Stomach (tissue), 9 donors: ENCODE measurements around the gene TENM4. TPM values are rescaled to one million over a fixed set of nuclear protein-coding genes. Genes with fewer than 3 reads are reported as not detected.

Source experiments
- DNase-seq, 2 donors: peaks; one replicate each; pipeline versions ENCODE4 v3.0.0 to v3.0.0-alpha.2; 2013 to 2019
- H3K27ac ChIP-seq, 5 donors: fragments of 200-600 bp in 4 of 5; sonication (generic) in 4 of 5; one replicate each; pipeline ENCODE4 v1.5.1; 2013 to 2019; ENCODE audit warnings: mild to moderate bottlenecking in 1 of 5, moderate library complexity in 1 of 5
- H3K27me3 ChIP-seq, 3 donors: fragments of 200-600 bp; sonication (generic); one replicate each; pipeline ENCODE4 v1.5.1; 2017 to 2019; ENCODE audit warnings: mixed run types in 1 of 3
- H3K36me3 ChIP-seq, 4 donors: fragments of 200-600 bp; sonication (generic); 1 replicate in 3 of 4; 2 replicates in 1 of 4; pipeline ENCODE4 v1.5.1; 2016 to 2019
- H3K4me1 ChIP-seq, 4 donors: fragments of 200-600 bp; sonication (generic); one replicate each; pipeline ENCODE4 v1.5.1; 2016 to 2019
- H3K4me3 ChIP-seq, 4 donors: fragments of 200-600 bp; sonication (generic) in 3 of 4; one replicate each; pipeline ENCODE4 v1.5.1; 2016 to 2019; ENCODE audit warnings: mild to moderate bottlenecking in 1 of 4
- H3K9me3 ChIP-seq, 4 donors: fragments of 200-600 bp; sonication (generic); one replicate each; pipeline ENCODE4 v1.5.1; 2016 to 2019
- EP300 ChIP-seq: sonication (generic); formaldehyde crosslinking; IDR thresholded peaks from one replicate; pipeline ENCODE4 v1.6.1; 2017; ENCODE audit warnings: antibody characterized with exemption
- POLR2A ChIP-seq, 4 donors: fragments of 450-650 bp; IDR thresholded peaks; one replicate each; pipeline ENCODE4 v1.6.1; 2016; ENCODE audit warnings: antibody characterized with exemption in 4 of 4, control low read depth in 2 of 4, mild to moderate bottlenecking in 1 of 4, moderate library complexity in 1 of 4
- POLR2AphosphoS5 ChIP-seq, 3 donors: sonication (generic); formaldehyde crosslinking; IDR thresholded peaks; one replicate each; pipeline ENCODE4 v1.6.1; 2016; ENCODE audit warnings: antibody characterized with exemption in 3 of 3
- WGBS, 5 donors: extraction: QIAGEN DNeasy Blood & Tissue Kit in 3 of 5; methylation state at CpG; one replicate each; pipeline versions ENCODE4 v1.1.5 to v1.1.7; 2013 to 2018; 5-methylcytosine and 5-hydroxymethylcytosine counted together
- intact Hi-C: fragments of 100-400 bp; cut with DNase I; formaldehyde crosslinking; loops from one replicate; pipeline ENCODE4 v1.15.1; 2023; ENCODE audit warnings: low total_unique reads
- polyA plus RNA-seq, 3 donors: library from polyadenylated mRNA; stranded (reverse); fragments of 200-250 nt; gene quantifications; one replicate each; pipeline ENCODE4 v1.2.3, GENCODE V29; 2013
- total RNA-seq, 5 donors: library from RNA; depleted of rRNA; stranded (reverse); fragments of >200 nt; gene quantifications; one replicate each; pipeline versions ENCODE4 v1.1.0 to v1.2.3, GENCODE V29; 2014 to 2016
- TF ChIP-seq, protein P1 (sequence below), 7 experiments: fragments of 450-650 bp in 4 of 7; fragments of 200-600 bp in 3 of 7; sonication (generic) in 3 of 7; IDR thresholded peaks; one replicate each; pipeline ENCODE4 v1.5.1; 2016 to 2019; ENCODE audit warnings: antibody characterized with exemption in 7 of 7, control low read depth in 2 of 7, mild to moderate bottlenecking in 1 of 7
- donor health status: healthy with polysubstance abuse.
- donor health status: Bipolar disorder and iron deficiency.
- donor health status: healthy.

Gene TENM4
- total and polyA plus RNA-seq, 8 donors = 0.06 to 13.2 (median 0.87) TPM; not detected in 1

DNA sequence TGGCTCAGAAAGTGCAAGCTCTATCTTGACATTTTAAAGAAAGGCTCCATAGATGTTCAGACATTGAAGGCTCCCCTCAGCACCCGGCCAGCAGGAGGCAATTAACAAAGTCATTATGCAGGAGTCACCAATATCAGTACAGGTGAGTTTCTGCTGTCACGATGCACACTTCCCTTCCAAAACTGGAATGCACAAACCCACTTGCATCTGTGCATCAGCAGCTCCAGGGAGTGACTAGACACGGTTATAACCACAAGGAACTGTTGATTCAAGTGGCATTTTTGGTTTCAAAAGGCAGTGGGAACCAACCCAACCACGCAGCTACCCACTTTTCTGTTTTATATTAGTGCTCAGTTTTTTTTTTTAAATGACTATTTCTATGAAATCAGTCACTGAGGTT is 572.3 kb downstream of the TENM4 start:
- TF ChIP-seq, protein P1, sequence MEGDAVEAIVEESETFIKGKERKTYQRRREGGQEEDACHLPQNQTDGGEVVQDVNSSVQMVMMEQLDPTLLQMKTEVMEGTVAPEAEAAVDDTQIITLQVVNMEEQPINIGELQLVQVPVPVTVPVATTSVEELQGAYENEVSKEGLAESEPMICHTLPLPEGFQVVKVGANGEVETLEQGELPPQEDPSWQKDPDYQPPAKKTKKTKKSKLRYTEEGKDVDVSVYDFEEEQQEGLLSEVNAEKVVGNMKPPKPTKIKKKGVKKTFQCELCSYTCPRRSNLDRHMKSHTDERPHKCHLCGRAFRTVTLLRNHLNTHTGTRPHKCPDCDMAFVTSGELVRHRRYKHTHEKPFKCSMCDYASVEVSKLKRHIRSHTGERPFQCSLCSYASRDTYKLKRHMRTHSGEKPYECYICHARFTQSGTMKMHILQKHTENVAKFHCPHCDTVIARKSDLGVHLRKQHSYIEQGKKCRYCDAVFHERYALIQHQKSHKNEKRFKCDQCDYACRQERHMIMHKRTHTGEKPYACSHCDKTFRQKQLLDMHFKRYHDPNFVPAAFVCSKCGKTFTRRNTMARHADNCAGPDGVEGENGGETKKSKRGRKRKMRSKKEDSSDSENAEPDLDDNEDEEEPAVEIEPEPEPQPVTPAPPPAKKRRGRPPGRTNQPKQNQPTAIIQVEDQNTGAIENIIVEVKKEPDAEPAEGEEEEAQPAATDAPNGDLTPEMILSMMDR (IDR thresholded peaks at IDR 0.05) = no peak
- TF ChIP-seq EP300 (no peak), POLR2AphosphoS5 (IDR thresholded peaks at IDR 0.05) (no peak), POLR2A (IDR thresholded peaks at IDR 0.05) (no peak)
- 48 to 63% (median 59%) methylated on average over 4 of the region's 4 CpGs for WGBS, 5 donors
- no peaks in the 10 kb centered on the region for H3K4me1 ChIP-seq
- intact Hi-C loops = no loop called here
- H3K9me3 ChIP-seq = no peaks in the 10 kb centered on the region
- H3K27ac ChIP-seq = no peak overlapping the region
- H3K36me3 ChIP-seq = no peaks in the 10 kb centered on the region
- H3K27me3 ChIP-seq = no peaks in the 10 kb centered on the region
- H3K4me3 ChIP-seq = no peak overlapping the region
- DNase-seq = no peak

DNA sequence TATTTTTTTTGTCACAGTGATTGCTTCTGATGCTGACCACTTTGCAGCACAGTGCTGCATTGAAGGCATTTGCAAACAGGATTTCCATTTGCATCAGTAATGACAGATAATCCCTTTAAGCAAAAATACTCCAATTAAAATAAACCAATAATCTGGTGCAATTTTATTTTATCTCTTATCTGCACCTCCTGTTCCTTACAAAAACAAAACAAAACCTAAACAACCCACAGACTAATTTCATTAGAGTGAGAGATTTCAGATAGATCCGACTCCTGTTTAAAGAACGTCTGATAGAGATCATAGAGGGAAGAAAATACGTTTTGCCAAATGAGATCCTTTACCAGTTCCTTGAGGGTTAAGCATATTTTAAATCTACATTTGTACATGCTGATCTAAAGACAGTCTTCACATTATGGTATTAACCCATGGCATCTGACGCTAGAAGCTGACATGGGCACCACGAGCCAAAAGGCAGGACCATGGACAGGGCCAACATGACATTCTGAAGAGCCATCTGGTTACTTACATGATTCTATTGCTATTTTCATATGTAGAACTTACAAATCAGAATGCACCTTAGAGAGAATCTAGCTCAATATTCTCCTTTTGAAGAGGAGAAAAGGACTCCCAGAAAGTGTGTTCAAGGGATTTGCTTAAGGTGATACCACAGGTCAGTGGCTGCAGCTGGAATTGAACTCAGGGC is 580.0 kb downstream of the TENM4 start:
- Histone ChIP-seq H3K27me3 (no peaks in the 10 kb centered on the region), H3K4me3 (no peak overlapping the region), H3K27ac (no peak overlapping the region), H3K4me1 (no peaks in the 10 kb centered on the region), H3K9me3 (no peaks in the 10 kb centered on the region), H3K36me3 (no peaks in the 10 kb centered on the region)
- TF ChIP-seq POLR2AphosphoS5 (IDR thresholded peaks at IDR 0.05) (no peak), POLR2A (IDR thresholded peaks at IDR 0.05) (no peak), EP300 (no peak)
- TF ChIP-seq, protein P1 (IDR thresholded peaks at IDR 0.05) = no peak
- intact Hi-C loops = no loop called here
- 69 to 79% (median 76%) methylated on average over 5 of the region's 5 CpGs for WGBS, 5 donors
- peak in 1 of 2 donors; percentile 69 for DNase-seq

DNA sequence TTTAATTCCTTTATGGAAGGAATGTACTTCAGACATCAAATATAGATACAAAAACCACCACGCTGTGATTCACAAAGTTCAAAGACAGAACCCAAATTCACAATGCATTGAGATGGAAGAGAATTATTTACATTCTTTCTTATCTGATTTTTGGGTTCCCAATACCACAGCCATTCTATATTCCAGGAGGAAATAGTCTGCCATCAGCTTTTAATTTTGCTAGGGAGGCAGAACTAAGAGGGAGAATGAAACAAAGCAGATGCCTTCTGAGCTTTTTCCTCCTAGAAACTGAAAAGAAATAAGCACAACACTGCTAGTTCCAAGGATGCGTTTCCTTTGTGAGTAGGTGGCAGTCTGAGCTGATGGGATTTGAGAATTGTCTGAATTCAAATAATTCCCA is 583.1 kb downstream of the TENM4 start:
- H3K4me3 ChIP-seq = no peak overlapping the region
- H3K36me3 ChIP-seq = no peaks in the 10 kb centered on the region
- no peaks in the 10 kb centered on the region for H3K4me1 ChIP-seq
- peak in 1 of 2 donors; percentile 17 for DNase-seq
- no peak overlapping the region for H3K27ac ChIP-seq
- TF ChIP-seq EP300 (no peak), POLR2AphosphoS5 (IDR thresholded peaks at IDR 0.05) (no peak), POLR2A (IDR thresholded peaks at IDR 0.05) (no peak)
- TF ChIP-seq, protein P1 (IDR thresholded peaks at IDR 0.05) = no peak
- 60 to 82% (median 73%) methylated on average over 2 of the region's 2 CpGs for WGBS, 5 donors
- no peaks in the 10 kb centered on the region for H3K9me3 ChIP-seq
- no peaks in the 10 kb centered on the region for H3K27me3 ChIP-seq
- intact Hi-C loops = no loop called here

DNA sequence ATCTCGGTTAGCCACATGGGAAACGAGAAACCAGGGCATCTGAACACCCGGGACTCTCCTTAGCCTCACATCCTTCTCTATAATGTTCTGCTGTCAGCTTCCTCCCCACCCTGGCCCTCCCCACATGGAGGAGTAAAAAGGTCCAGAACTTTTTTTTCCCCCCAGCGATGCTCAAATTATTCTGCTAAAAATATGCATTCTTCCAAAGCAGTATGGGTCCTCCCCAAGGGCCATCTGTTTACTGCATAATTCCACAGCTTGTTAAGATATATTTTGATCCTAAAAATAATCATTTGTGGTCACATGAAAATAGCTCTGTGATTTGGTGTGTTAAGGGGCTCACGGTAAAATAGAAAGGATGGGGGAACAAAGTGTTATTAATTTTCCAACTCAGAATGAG is 584.6 kb downstream of the TENM4 start:
- Histone ChIP-seq H3K4me3 (no peak overlapping the region), H3K4me1 (no peaks in the 10 kb centered on the region), H3K36me3 (no peaks in the 10 kb centered on the region), H3K27ac (no peak overlapping the region), H3K27me3 (no peaks in the 10 kb centered on the region), H3K9me3 (no peaks in the 10 kb centered on the region)
- intact Hi-C loops = no loop called here
- WGBS, 5 donors = 79 to 87% (median 82%) methylated on average over 5 of the region's 5 CpGs
- no peak for TF ChIP-seq POLR2A (IDR thresholded peaks at IDR 0.05)
- TF ChIP-seq, protein P1 (IDR thresholded peaks at IDR 0.05) = no peak
- no peak for TF ChIP-seq POLR2AphosphoS5 (IDR thresholded peaks at IDR 0.05)
- TF ChIP-seq EP300 = no peak
- DNase-seq = no peak
